OCI-LY3 (cell line): Measurements from ENCODE around the gene GLYATL1.

Experiments
- EZH2phosphoT487 ChIP-seq: fragments of 200-600 bp; shearing (Covaris generic); IDR thresholded peaks from 2 replicates; pipeline ENCODE4 v1.6.1; 2018; ENCODE audit warnings: antibody characterized with exemption, mixed run types, low read depth
- TF ChIP-seq, protein P1 (sequence below): fragments of 200-600, 300-600 bp; sonication (generic); IDR thresholded peaks from 2 replicates; pipeline ENCODE4 v1.5.1; 2014; ENCODE audit warnings: antibody characterized with exemption, low read length, low read depth

DNA sequence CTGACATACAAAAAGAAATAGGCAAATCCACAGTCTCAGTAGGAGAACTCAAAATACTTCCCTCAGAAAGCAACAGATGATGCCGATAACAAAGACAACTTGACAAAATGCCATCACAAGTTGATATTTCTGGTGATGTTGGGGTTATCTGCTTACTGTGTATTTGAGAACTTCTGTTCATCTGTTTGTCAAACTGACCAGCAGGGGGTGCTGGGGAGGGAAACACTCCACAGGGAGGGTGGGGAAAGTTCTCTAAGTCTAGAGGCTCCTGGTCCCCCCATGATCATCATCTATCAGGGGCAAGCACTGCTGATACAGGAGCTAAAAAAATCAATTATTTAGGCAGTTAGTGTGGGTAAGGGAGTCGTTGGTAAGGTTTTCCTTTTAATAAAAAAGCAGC, 19.2 kb downstream of the GLYATL1 start:
- TF ChIP-seq, protein P1, sequence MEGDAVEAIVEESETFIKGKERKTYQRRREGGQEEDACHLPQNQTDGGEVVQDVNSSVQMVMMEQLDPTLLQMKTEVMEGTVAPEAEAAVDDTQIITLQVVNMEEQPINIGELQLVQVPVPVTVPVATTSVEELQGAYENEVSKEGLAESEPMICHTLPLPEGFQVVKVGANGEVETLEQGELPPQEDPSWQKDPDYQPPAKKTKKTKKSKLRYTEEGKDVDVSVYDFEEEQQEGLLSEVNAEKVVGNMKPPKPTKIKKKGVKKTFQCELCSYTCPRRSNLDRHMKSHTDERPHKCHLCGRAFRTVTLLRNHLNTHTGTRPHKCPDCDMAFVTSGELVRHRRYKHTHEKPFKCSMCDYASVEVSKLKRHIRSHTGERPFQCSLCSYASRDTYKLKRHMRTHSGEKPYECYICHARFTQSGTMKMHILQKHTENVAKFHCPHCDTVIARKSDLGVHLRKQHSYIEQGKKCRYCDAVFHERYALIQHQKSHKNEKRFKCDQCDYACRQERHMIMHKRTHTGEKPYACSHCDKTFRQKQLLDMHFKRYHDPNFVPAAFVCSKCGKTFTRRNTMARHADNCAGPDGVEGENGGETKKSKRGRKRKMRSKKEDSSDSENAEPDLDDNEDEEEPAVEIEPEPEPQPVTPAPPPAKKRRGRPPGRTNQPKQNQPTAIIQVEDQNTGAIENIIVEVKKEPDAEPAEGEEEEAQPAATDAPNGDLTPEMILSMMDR: peak; percentile 86
- no peak for TF ChIP-seq EZH2phosphoT487
